ENCODE measurements around the gene RAX2.

DNA sequence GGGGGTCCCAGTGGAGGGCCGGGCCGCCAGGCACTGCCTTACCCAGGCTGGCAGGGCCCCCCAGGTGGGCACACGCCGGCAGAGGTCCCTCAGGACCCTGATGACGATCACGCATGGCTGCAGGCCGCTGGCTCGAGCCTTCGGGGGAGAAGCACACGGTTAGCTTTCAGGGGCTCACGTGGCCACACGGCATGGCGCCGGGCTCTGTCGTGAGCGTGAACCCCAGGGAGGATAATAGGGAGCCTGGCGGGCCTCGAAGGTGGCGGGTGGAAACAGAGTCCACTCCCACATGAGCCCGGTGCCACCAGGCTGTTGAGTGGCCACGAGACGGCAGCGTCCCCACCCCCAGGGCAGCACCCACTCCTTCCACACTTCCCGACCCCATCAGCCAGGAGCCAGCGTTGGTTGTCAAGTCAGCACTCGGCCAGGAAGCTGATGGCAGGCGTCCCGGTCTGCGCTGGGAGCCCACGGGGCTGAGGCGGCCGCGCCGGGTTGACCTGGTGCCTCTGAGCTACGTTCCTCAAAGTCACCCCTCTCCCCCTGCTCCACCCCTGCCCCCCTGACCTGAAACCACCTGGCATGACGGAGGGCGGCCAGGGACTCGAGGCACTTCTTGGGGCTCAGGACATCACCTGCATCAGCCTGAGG lies 38.8 kb upstream of the RAX2 start:
- TF ChIP-seq, protein P1, sequence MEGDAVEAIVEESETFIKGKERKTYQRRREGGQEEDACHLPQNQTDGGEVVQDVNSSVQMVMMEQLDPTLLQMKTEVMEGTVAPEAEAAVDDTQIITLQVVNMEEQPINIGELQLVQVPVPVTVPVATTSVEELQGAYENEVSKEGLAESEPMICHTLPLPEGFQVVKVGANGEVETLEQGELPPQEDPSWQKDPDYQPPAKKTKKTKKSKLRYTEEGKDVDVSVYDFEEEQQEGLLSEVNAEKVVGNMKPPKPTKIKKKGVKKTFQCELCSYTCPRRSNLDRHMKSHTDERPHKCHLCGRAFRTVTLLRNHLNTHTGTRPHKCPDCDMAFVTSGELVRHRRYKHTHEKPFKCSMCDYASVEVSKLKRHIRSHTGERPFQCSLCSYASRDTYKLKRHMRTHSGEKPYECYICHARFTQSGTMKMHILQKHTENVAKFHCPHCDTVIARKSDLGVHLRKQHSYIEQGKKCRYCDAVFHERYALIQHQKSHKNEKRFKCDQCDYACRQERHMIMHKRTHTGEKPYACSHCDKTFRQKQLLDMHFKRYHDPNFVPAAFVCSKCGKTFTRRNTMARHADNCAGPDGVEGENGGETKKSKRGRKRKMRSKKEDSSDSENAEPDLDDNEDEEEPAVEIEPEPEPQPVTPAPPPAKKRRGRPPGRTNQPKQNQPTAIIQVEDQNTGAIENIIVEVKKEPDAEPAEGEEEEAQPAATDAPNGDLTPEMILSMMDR (IDR thresholded peaks at IDR 0.05; ENCODE audit: poor library complexity), result no peak
- no peak for TF ChIP-seq EZH2 (IDR thresholded peaks at IDR 0.05; ENCODE audit: borderline replicate concordance)

Measured in hepatocyte (in vitro differentiated cells).